ENCODE measurements around the gene SPDEF.

Gene SPDEF

GRCh38 chr6:34526992-34527728, 29.0 kb downstream of the SPDEF start:
- H3K4me3 ChIP-seq (replicated peaks in 1 of 2; ENCODE audit: low read depth in 2 of 2, low read length in 2 of 2) = no peak overlapping the region
- DNase-seq (ENCODE audit: low read depth in 2 of 2) = peak; percentile 92 to 93
- TF ChIP-seq CTCF (IDR thresholded peaks at IDR 0.05; ENCODE audit: low read depth, low read length) = peak; percentile 72

GRCh38 chr6:34526241-34526972, 29.7 kb downstream of the SPDEF start:
- no peak overlapping the region for H3K4me3 ChIP-seq (replicated peaks in 1 of 2; ENCODE audit: low read depth in 2 of 2, low read length in 2 of 2)
- no peak for DNase-seq (ENCODE audit: low read depth in 2 of 2)
- TF ChIP-seq CTCF (IDR thresholded peaks at IDR 0.05; ENCODE audit: low read depth, low read length) = no peak

- no peak overlapping the region for H3K4me3 ChIP-seq (replicated peaks in 1 of 2; ENCODE audit: low read depth in 2 of 2, low read length in 2 of 2)
- no peak for DNase-seq (ENCODE audit: low read depth in 2 of 2)
- no peak for TF ChIP-seq CTCF (IDR thresholded peaks at IDR 0.05; ENCODE audit: low read depth, low read length)
Observed at GRCh38 chr6:34525431-34526175, 30.5 kb downstream of the SPDEF start.

GRCh38 chr6:34524971-34525370, 31.2 kb downstream of the SPDEF start:
- no peak for DNase-seq (ENCODE audit: low read depth in 2 of 2)
- H3K4me3 ChIP-seq (replicated peaks in 1 of 2; ENCODE audit: low read depth in 2 of 2, low read length in 2 of 2) = no peak overlapping the region

GRCh38 chr6:34524499-34524898, 31.6 kb downstream of the SPDEF start:
- H3K4me3 ChIP-seq (replicated peaks in 1 of 2; ENCODE audit: low read depth in 2 of 2, low read length in 2 of 2) = no peak overlapping the region
- DNase-seq (ENCODE audit: low read depth in 2 of 2) = no peak

More at GRCh38 chr6:34524971-34525370, 31.2 kb downstream of the SPDEF start:
- TF ChIP-seq CTCF (IDR thresholded peaks at IDR 0.05; ENCODE audit: low read depth, low read length) = no peak

More at GRCh38 chr6:34524499-34524898, 31.6 kb downstream of the SPDEF start:
- TF ChIP-seq CTCF (IDR thresholded peaks at IDR 0.05; ENCODE audit: low read depth, low read length) = no peak

Measured in cardiac fibroblast (primary cell).